HEK293T (cell line): ENCODE measurements around the gene TBC1D20.

Source experiments
- ARNT ChIP-seq: fragments of 450-650 bp; IDR thresholded peaks from 2 replicates; pipeline ENCODE4 v1.6.1; 2017; ENCODE audit warnings: mild to moderate bottlenecking
- BHLHE40 ChIP-seq: fragments of 450-650 bp; IDR thresholded peaks from 2 replicates; pipeline ENCODE4 v1.6.1; 2016; ENCODE audit warnings: mild to moderate bottlenecking, moderate library complexity, borderline replicate concordance
- FOXA1 ChIP-seq: fragments of 450-650 bp; IDR thresholded peaks from 2 replicates; pipeline ENCODE4 v1.6.1; 2016; ENCODE audit warnings: mild to moderate bottlenecking
- FOXK2 ChIP-seq: fragments of 450-650 bp; IDR thresholded peaks from 2 replicates; pipeline ENCODE4 v1.6.1; 2016; ENCODE audit warnings: mild to moderate bottlenecking
- HDGF ChIP-seq: fragments of 450-650 bp; IDR thresholded peaks from 2 replicates; pipeline ENCODE4 v1.6.1; 2017; ENCODE audit warnings: antibody characterized with exemption, borderline replicate concordance
- NFRKB ChIP-seq: fragments of 450-650 bp; IDR thresholded peaks from 2 replicates; pipeline ENCODE4 v1.6.1; 2016; ENCODE audit warnings: mild to moderate bottlenecking, moderate library complexity
- SP1 ChIP-seq: fragments of 450-650 bp; IDR thresholded peaks from 2 replicates; pipeline ENCODE4 v1.6.1; 2017
- SUZ12 ChIP-seq: fragments of 450-650 bp; IDR thresholded peaks from 2 replicates; pipeline ENCODE4 v1.6.1; 2016; ENCODE audit warnings: mild to moderate bottlenecking
- TARDBP ChIP-seq: fragments of 450-650 bp; IDR thresholded peaks from 2 replicates; pipeline ENCODE4 v1.6.1; 2016
- ZNF384 ChIP-seq: fragments of 450-650 bp; IDR thresholded peaks from 2 replicates; pipeline ENCODE4 v1.6.1; 2016

GRCh38 chr20:437787-438486 lies 24.4 kb downstream of the TBC1D20 start:
- TF ChIP-seq FOXK2 (no peak), HDGF (no peak), SP1 (no peak), FOXA1 (no peak), SUZ12 (no peak), TARDBP (no peak), ZNF384 (no peak), BHLHE40 (no peak), NFRKB (no peak), ARNT (no peak)
